CD14-positive monocyte (primary cell): Measurements from ENCODE around the gene ELFN1. TPM values are rescaled to one million over a fixed set of nuclear protein-coding genes. Genes with fewer than 3 reads are reported as not detected.

ENCODE experiments used
- DNase-seq, 3 donors: peaks; one replicate each; pipeline ENCODE4 v3.0.0-alpha.2; 2011 to 2022
- H2AFZ ChIP-seq: 2 replicates; pipeline ENCODE4 v1.6.0; 2012; ENCODE audit warnings: mild to moderate bottlenecking, low read depth, low read length, inconsistent platforms; ENCODE audit not compliant: insufficient read depth, poor library complexity, severe bottlenecking
- H3K27ac ChIP-seq, 2 donors: 1 replicate in 1 of 2; 2 replicates in 1 of 2; pipeline ENCODE4 v1.5.1; 2012 to 2013; ENCODE audit warnings: low read length in 2 of 2, control low read depth in 1 of 2, inconsistent platforms in 1 of 2, low read depth in 1 of 2, mild to moderate bottlenecking in 1 of 2
- H3K27me3 ChIP-seq, 2 donors: one replicate each; pipeline versions ENCODE4 v1.6.0 to v1.6.1; 2011 to 2013; ENCODE audit warnings: low read length in 2 of 2; ENCODE audit not compliant: control insufficient read depth in 2 of 2, insufficient read depth in 2 of 2
- H3K36me3 ChIP-seq, 2 donors: replicated peaks in 1 of 2; 1 replicate in 1 of 2; 2 replicates in 1 of 2; pipeline versions ENCODE4 v1.5.1 to v1.6.1; 2012 to 2013; ENCODE audit warnings: low read length in 2 of 2, control low read depth in 1 of 2, inconsistent platforms in 1 of 2, mild to moderate bottlenecking in 1 of 2; ENCODE audit not compliant: insufficient read depth in 2 of 2, control insufficient read depth in 1 of 2
- H3K4me1 ChIP-seq, 2 donors: 1 replicate in 1 of 2; 2 replicates in 1 of 2; pipeline versions ENCODE4 v1.5.1 to v1.6.1; 2012 to 2013; ENCODE audit warnings: low read length in 2 of 2, control low read depth in 1 of 2, inconsistent platforms in 1 of 2, mild to moderate bottlenecking in 1 of 2, moderate library complexity in 1 of 2; ENCODE audit not compliant: insufficient read depth in 2 of 2, control insufficient read depth in 1 of 2
- H3K4me2 ChIP-seq: replicated peaks from 2 replicates; pipeline ENCODE3; 2012; ENCODE audit warnings: low read length, moderate library complexity, mild to moderate bottlenecking; ENCODE audit not compliant: poor library complexity, severe bottlenecking; ENCODE audit errors: extremely low read depth
- H3K4me3 ChIP-seq, 3 experiments: fragments of 200-600 bp in 1 of 3; sonication (generic) in 1 of 3; replicated peaks in 1 of 3; 1 replicate in 2 of 3; 2 replicates in 1 of 3; pipeline ENCODE4 v1.5.1; 2011 to 2013; ENCODE audit warnings: low read length in 3 of 3, mild to moderate bottlenecking in 3 of 3, control low read depth in 2 of 3, low read depth in 2 of 3, inconsistent platforms in 1 of 3, moderate library complexity in 1 of 3
- H3K79me2 ChIP-seq: 2 replicates; pipeline ENCODE4 v1.6.0; 2012; ENCODE audit warnings: mild to moderate bottlenecking, control low read depth, inconsistent platforms, low read length, moderate library complexity; ENCODE audit not compliant: insufficient read depth
- H3K9ac ChIP-seq: 2 replicates; pipeline ENCODE4 v1.6.0; 2017; ENCODE audit warnings: low read length, mild to moderate bottlenecking; ENCODE audit not compliant: insufficient read depth, poor library complexity, severe bottlenecking
- H3K9me3 ChIP-seq, 2 donors: replicated peaks in 1 of 2; 1 replicate in 1 of 2; 2 replicates in 1 of 2; pipeline versions ENCODE4 v1.5.1 to v1.6.1; 2012 to 2013; ENCODE audit warnings: low read length in 2 of 2, control low read depth in 1 of 2; ENCODE audit not compliant: control insufficient read depth in 1 of 2, insufficient read depth in 1 of 2
- H4K20me1 ChIP-seq: 2 replicates; pipeline ENCODE4 v1.6.0; 2012; ENCODE audit warnings: mild to moderate bottlenecking, low read length, control low read depth, moderate library complexity; ENCODE audit not compliant: insufficient read depth
- H3K27ac Mint-ChIP-seq, 7 donors: one replicate each; pipeline ENCODE4 v1.8.0; 2020; ENCODE audit warnings: mild to moderate bottlenecking in 7 of 7, mixed read lengths in 7 of 7, moderate library complexity in 6 of 7, inconsistent platforms in 2 of 7
- H3K27me3 Mint-ChIP-seq, 3 donors: one replicate each; pipeline ENCODE4 v1.8.0; 2021 to 2022; ENCODE audit warnings: low read depth in 3 of 3, mild to moderate bottlenecking in 3 of 3, mixed read lengths in 3 of 3, moderate library complexity in 3 of 3, inconsistent platforms in 1 of 3
- H3K36me3 Mint-ChIP-seq, 2 donors: one replicate each; pipeline ENCODE4 v1.8.0; 2020; ENCODE audit warnings: mixed read lengths in 2 of 2, inconsistent platforms in 1 of 2, mild to moderate bottlenecking in 1 of 2
- H3K4me1 Mint-ChIP-seq: one replicate; pipeline ENCODE4 v1.8.0; 2020; ENCODE audit warnings: mild to moderate bottlenecking, mixed read lengths
- H3K4me3 Mint-ChIP-seq, 2 donors: one replicate each; pipeline ENCODE4 v1.8.0; 2020; ENCODE audit warnings: mild to moderate bottlenecking in 2 of 2, mixed read lengths in 2 of 2, moderate library complexity in 1 of 2
- H3K9me3 Mint-ChIP-seq, 7 donors: one replicate each; pipeline ENCODE4 v1.8.0; 2020 to 2022; ENCODE audit warnings: mixed read lengths in 7 of 7, mild to moderate bottlenecking in 6 of 7, moderate library complexity in 6 of 7, inconsistent platforms in 2 of 7
- WGBS: methylation state at CpG from one replicate; pipeline ENCODE4 v1.1.5; 2013; ENCODE audit warnings: missing lambda C conversion rate; ENCODE audit not compliant: insufficient coverage; 5-methylcytosine and 5-hydroxymethylcytosine counted together
- intact Hi-C, 2 donors: fragments of 100-400 bp; cut with micrococcal nuclease; formaldehyde crosslinking; loops; one replicate each; pipeline versions ENCODE4 v1.15.0 to v1.15.1; 2023
- polyA plus RNA-seq, 3 donors: library from polyadenylated mRNA; depleted of rRNA in 1 of 3; unstranded in 2 of 3; stranded (reverse) in 1 of 3; fragments of 300-500 nt in 2 of 3; fragments of >200 nt in 1 of 3; fragmentation: Illumina TruSeq in 2 of 3; gene quantifications; 1 replicate in 2 of 3; 2 replicates in 1 of 3; pipeline ENCODE4 v1.2.3, GENCODE V29; 2012 to 2021
- TF ChIP-seq, protein P1 (sequence below): fragments of 200-600 bp; IDR thresholded peaks from one replicate; pipeline ENCODE4 v1.8.0; 2022; ENCODE audit warnings: antibody characterized with exemption, mild to moderate bottlenecking

The ELFN1 gene
- polyA plus RNA-seq, 3 donors, result not detected

DNA sequence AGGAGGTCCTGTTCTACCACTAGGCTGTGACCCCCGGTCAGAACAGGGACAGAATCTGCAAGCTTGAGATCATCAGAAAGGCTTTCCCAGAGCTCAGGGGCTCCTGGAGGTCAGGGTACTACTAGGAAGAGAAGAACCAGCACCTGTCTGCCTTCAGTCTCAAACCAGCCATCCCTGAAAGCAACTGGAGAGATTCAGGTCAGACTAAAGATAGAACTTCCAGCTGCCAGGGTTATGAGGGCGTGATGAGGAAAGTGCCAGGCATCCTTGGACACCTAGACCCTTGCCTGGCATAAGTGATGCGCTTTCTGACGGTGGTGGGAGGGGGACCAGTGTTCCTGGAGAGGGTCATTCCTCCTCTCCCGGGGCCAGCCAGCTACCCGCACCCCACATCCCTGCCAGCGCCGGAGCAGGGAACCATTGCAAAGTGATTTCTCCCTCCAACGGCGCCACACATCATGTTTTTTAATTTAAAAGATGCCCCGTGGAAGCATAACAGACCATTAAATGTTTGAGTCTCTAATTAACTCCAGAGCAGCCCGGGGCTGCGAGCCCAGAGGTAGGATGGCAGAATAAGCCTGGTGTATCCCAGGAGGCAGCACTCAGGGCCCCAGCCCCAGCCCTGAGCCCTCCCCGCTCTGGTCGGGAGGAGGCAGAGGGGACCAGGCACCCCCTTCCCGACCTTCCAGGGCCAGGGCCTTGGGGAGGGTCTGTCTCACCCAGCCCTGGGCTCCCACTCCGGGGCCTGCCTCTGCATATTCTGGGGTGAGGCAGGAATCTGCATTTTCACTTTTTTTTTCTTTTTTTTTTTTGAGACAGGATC is 64.0 kb downstream of the ELFN1 start:
- H3K9me3 Mint-ChIP-seq, result peaks cover 0 to 16% (median 4%) of the 10 kb centered on the region in 7 donors
- H3K4me3 Mint-ChIP-seq, result no peak overlapping the region
- Histone ChIP-seq H3K9ac (no peak overlapping the region), H2AFZ (no peak overlapping the region), H3K79me2 (no peaks in the 10 kb centered on the region), H3K4me3 (no peak overlapping the region), H3K27ac (no peak overlapping the region), H3K36me3 (no peaks in the 10 kb centered on the region), H3K4me2 (no peak overlapping the region), H3K9me3 (peaks cover 0 to 8% of the 10 kb centered on the region in 2 donors), H4K20me1 (no peaks in the 10 kb centered on the region), H3K4me1 (peaks cover 3 to 7% of the 10 kb centered on the region in 2 donors), H3K27me3 (no peaks in the 10 kb centered on the region)
- H3K27ac Mint-ChIP-seq, result no peak overlapping the region
- intact Hi-C loops, result no loop called here
- peaks cover 10 to 14% (median 12%) of the 10 kb centered on the region in 3 donors for H3K27me3 Mint-ChIP-seq
- peaks cover 8% of the 10 kb centered on the region for H3K4me1 Mint-ChIP-seq
- no peaks in the 10 kb centered on the region for H3K36me3 Mint-ChIP-seq
- TF ChIP-seq, protein P1, sequence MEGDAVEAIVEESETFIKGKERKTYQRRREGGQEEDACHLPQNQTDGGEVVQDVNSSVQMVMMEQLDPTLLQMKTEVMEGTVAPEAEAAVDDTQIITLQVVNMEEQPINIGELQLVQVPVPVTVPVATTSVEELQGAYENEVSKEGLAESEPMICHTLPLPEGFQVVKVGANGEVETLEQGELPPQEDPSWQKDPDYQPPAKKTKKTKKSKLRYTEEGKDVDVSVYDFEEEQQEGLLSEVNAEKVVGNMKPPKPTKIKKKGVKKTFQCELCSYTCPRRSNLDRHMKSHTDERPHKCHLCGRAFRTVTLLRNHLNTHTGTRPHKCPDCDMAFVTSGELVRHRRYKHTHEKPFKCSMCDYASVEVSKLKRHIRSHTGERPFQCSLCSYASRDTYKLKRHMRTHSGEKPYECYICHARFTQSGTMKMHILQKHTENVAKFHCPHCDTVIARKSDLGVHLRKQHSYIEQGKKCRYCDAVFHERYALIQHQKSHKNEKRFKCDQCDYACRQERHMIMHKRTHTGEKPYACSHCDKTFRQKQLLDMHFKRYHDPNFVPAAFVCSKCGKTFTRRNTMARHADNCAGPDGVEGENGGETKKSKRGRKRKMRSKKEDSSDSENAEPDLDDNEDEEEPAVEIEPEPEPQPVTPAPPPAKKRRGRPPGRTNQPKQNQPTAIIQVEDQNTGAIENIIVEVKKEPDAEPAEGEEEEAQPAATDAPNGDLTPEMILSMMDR, result no peak
- WGBS, result 94% methylated on average over 13 of the region's 17 CpGs
- DNase-seq, result no peak

DNA sequence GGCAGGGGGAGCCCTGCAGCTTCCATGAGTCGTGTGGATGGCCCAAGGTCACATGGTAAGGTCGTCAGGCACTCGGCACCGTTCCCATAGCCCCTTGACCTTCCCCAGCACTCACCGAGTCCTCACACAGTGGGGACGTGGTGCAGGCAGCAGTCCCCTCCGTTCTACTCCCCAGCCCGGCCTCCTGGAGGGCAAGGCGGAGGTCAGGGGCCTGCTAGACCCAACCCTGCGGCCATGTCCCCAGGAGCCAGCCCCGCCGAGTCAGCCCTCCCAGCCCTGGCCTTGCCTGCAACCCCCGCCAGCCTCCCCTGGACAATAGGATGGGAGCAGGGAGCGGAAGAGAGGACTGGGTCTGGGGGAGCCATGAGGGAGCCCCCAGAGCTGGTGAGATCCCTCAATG is 65.2 kb downstream of the ELFN1 start:
- Histone ChIP-seq H2AFZ (no peak overlapping the region), H3K4me3 (no peak overlapping the region), H4K20me1 (no peaks in the 10 kb centered on the region), H3K9me3 (no peaks in the 10 kb centered on the region), H3K27me3 (no peaks in the 10 kb centered on the region), H3K4me2 (no peak overlapping the region), H3K36me3 (no peaks in the 10 kb centered on the region), H3K9ac (no peak overlapping the region), H3K27ac (no peak overlapping the region), H3K4me1 (peaks cover 3 to 7% of the 10 kb centered on the region in 2 donors), H3K79me2 (no peaks in the 10 kb centered on the region)
- TF ChIP-seq, protein P1, result no peak
- no peak for DNase-seq
- Mint-ChIP-seq H3K36me3 (no peaks in the 10 kb centered on the region), H3K27me3 (peaks cover 12 to 17% (median 12%) of the 10 kb centered on the region in 3 donors), H3K9me3 (peaks cover 0 to 6% (median under 1%) of the 10 kb centered on the region in 7 donors), H3K27ac (no peak overlapping the region), H3K4me1 (peaks cover 8% of the 10 kb centered on the region), H3K4me3 (no peak overlapping the region)
- 81% methylated on average over 12 of the region's 14 CpGs for WGBS
- intact Hi-C loops, result no loop called here
